HL-60 (cell line): ENCODE results near the gene NOP9.

Experiments
- DNase-seq, 2 experiments: peaks; one replicate each; pipeline ENCODE4 v3.0.0-alpha.2; 2010 to 2020; ENCODE audit warnings: low read depth in 1 of 2, low spot score in 1 of 2
- H3K27ac ChIP-seq: fragments of 250-450 bp; sonication (Bioruptor Pico); replicated peaks from 2 replicates; pipeline ENCODE4 v1.5.1; 2020; ENCODE audit warnings: mild to moderate bottlenecking, moderate library complexity
- H3K27me3 ChIP-seq: fragments of 250-450 bp; sonication (Bioruptor Pico); 2 replicates; pipeline ENCODE4 v1.5.1; 2021; ENCODE audit warnings: mild to moderate bottlenecking, moderate library complexity; ENCODE audit not compliant: insufficient read depth, poor library complexity, severe bottlenecking
- H3K4me3 ChIP-seq: replicated peaks from 2 replicates; pipeline ENCODE4 v1.5.1; 2011; ENCODE audit warnings: mild to moderate bottlenecking, control low read depth, low read length; ENCODE audit not compliant: insufficient read depth
- CTCF ChIP-seq: IDR thresholded peaks from one replicate; pipeline ENCODE4 v1.5.1; 2011; ENCODE audit warnings: low read length, control low read depth, inconsistent platforms; ENCODE audit not compliant: insufficient read depth
- GABPA ChIP-seq: IDR thresholded peaks from 2 replicates; pipeline ENCODE4 v1.6.1; 2012; ENCODE audit warnings: low read depth
- POLR2AphosphoS5 ChIP-seq: IDR thresholded peaks from 2 replicates; pipeline ENCODE4 v1.6.1; 2012; ENCODE audit warnings: low read depth
- REST ChIP-seq: IDR thresholded peaks from 2 replicates; pipeline ENCODE4 v1.6.1; 2012; ENCODE audit warnings: low read depth; ENCODE audit not compliant: insufficient replicate concordance
- SPI1 ChIP-seq: IDR thresholded peaks from 2 replicates; pipeline ENCODE4 v1.6.1; 2012; ENCODE audit warnings: low read depth, mild to moderate bottlenecking, borderline replicate concordance

The NOP9 gene

GRCh38 chr14:24337144-24337823 lies 37.6 kb downstream of the NOP9 start:
- H3K4me3 ChIP-seq: no peak overlapping the region
- TF ChIP-seq REST (no peak), CTCF (no peak), POLR2AphosphoS5 (no peak)
- no peak overlapping the region for H3K27ac ChIP-seq
- peaks cover 10% of the 10 kb centered on the region for H3K27me3 ChIP-seq
- DNase-seq: no peak

- H3K27me3 ChIP-seq: peaks cover 8% of the 10 kb centered on the region
- TF ChIP-seq POLR2AphosphoS5 (no peak), REST (no peak), CTCF (no peak), SPI1 (no peak), GABPA (no peak)
- no peak overlapping the region for H3K4me3 ChIP-seq
- DNase-seq: no peak
- no peak overlapping the region for H3K27ac ChIP-seq
Measured at GRCh38 chr14:24337824-24338175, 38.1 kb downstream of the NOP9 start.

- TF ChIP-seq CTCF (no peak), GABPA (no peak), SPI1 (no peak), REST (no peak), POLR2AphosphoS5 (no peak)
- H3K27ac ChIP-seq: no peak overlapping the region
- H3K27me3 ChIP-seq: peaks cover 8% of the 10 kb centered on the region
- peak overlapping the region; percentile 46 for H3K4me3 ChIP-seq
- DNase-seq: no peak
Measured at GRCh38 chr14:24338843-24339242, 39.2 kb downstream of the NOP9 start.
